ENCODE measurements around the gene BACH2.

DNA sequence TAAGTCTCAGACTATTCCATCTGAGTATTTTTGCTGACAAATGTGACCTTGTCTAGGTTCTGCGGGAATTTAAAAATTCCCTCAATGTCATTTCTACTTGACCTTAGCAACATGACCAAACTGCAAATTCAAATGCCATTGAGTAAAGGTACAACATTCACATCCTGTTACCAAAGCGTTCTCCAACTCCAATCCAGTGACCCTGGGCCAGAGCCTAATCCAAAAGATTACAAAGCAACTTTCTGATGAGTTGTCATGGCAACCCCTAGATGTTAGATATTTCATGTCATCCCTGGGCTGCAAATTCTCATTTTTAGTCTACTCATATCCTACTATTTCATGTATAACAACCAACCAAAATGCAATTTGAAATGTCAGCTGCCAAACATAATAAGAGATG, 65.3 kb downstream of the BACH2 start:
- TF ChIP-seq FOXM1 (IDR thresholded peaks at IDR 0.05; ENCODE audit: low read depth, low read length) (no peak), CTCF (IDR thresholded peaks at IDR 0.05 in 2 of 3, conservative IDR thresholded peaks at IDR 0.05 in 1 of 3; ENCODE audit: control insufficient read depth in 2 of 3, extremely low read depth in 1 of 3, insufficient read depth in 1 of 3, low read depth in 3 of 3, low read length in 3 of 3) (no peak), RFX5 (IDR thresholded peaks at IDR 0.05; ENCODE audit: low read depth, low read length) (no peak), POLR2A (IDR thresholded peaks at IDR 0.05; ENCODE audit: low read depth, low read length) (no peak), EP300 (IDR thresholded peaks at IDR 0.05; ENCODE audit: borderline replicate concordance in 1 of 2, control insufficient read depth in 1 of 2, low read depth in 2 of 2, low read length in 2 of 2) (no peak), EZH2 (IDR thresholded peaks at IDR 0.05; ENCODE audit: borderline replicate concordance, control insufficient read depth, low read depth, low read length) (no peak), STAT1 (conservative IDR thresholded peaks at IDR 0.05) (no peak)
